HG02943 (cell line): ENCODE measurements around the gene TSPAN9.

Experiments used
- ATAC-seq: cut with Tn5 transposase; IDR thresholded peaks from one replicate; pipeline ENCODE4 v1.9.1; 2021; ENCODE audit warnings: mild to moderate bottlenecking, low read depth, moderate library complexity; ENCODE audit not compliant: unreplicated experiment

Gene TSPAN9

DNA sequence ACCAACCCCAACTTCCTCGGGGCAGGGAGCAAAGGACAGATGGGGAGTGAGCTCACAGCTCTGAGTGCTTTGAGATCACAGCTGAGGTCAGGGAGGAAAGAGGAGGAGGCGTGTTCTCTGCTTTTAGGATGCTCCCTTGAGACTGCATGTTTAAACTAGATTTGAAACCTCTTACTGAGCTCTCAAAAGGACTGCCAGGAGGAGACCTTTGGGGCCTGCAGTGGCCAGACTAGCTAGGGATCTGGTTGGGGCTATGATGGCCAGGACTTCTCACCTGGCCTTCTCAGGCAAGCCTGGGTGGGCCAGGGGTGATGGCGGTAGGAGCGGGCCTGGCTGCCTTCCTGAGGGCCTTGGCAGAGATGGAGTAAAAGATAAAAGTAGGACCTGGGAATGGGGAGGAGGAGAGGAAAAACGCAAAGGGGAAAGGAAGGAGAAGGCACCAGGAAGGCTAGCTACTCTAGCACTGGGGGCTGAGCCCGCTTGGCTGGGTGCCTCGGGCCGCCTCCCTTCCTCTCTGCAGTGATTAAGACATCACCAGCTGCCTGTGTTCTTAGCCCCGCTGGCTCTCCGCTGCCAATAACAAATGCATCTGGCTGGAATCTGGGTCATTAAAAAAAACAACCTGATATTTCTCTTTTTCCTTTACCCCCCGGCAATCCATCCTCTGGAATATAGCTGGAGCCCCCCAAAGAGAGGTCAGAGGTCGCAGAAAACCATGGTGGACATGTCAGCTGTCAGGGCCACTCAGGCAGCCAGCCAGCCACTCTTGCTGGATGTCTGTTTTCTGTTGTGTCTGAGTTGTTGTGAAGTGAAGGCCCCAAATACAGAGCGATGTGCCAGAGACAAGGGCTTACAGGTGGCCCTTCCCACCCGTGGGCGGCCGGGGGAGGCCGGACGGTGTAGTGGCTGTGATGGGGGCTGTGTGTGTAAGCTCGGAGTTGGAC, 141.3 kb downstream of the TSPAN9 start:
- no peak for ATAC-seq

DNA sequence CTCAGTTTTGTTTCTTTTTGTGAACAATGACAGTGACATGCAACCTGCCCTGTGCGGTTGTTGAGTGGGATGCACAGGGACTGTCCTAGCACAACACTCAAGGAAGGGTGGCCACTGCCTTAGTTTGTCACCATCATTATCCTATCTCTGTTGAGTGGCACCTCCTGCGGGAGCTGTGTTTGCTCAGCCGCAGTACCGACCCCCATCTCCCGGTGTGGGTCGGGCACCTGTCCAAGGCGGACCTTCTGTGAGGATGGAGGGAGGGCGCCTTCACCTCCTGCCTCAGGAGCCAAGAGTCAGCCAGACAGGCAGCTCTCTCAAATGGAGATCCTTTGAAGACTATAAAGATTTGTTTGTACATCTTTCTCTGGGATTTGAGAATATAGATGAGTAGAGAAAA, 142.1 kb downstream of the TSPAN9 start:
- no peak for ATAC-seq

DNA sequence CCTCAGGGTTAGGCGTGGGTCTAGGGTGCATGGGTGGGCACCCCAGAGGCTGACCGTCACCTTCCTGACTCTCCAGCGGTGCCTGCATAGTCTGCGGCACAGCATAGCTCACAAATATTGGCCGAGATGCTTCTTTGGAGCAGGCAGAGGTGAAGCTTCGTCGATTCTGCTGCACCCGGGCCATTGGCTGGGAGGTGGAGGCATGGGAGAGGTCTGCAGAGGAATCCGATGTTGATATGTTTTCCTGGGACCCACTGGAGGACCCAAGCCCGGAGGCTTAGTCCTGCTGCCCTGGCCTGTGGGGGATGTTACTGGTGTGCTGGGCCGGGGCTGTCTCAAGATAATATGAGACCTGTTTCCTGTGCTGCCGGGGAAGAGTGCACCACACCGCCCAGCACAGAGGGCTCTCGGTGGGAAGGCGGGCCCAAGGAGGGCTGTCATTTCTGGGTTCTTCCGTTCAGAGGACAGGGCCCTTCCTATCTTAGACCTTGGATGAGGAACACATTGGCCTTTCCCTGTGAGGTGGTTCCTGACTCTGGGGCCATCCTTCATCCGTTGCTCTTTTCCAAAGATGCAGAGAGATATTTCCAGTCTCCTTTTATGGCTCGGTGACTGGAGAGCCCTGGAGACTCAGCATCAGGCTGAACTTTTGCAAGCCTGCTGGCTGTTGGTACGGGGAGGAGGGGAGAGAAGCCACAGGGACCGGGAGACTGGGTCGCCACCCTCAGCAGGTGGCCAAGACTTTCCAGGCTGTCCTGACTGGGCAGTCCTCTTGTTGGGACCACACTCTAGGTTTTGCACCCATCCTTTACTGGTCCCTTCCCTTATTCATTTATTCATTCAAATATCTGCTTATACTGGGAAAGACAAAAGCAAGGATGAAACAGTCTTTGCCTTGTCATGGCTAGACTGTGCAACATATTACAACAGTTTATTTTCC, 143.5 kb downstream of the TSPAN9 start:
- ATAC-seq, result no peak

DNA sequence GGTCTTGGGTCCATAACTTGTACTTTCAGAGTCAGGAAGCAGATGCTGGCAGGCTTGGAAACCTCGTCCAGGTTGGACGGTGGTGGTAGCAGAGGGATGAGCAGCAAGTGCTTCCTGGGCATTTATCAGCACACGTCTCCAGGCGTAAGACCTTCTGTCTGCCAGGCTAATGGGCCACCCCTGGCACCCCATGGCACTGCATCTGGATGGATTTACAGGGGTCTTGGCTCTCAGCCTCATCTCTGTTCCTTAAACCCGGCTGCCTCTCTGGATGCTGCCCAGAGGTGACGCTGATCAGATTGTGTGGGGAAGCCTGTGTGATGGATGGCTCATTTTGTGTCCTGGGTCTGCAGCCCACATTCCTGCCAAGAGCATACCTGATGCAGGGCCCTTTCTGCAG, 145.1 kb downstream of the TSPAN9 start:
- ATAC-seq, result no peak

DNA sequence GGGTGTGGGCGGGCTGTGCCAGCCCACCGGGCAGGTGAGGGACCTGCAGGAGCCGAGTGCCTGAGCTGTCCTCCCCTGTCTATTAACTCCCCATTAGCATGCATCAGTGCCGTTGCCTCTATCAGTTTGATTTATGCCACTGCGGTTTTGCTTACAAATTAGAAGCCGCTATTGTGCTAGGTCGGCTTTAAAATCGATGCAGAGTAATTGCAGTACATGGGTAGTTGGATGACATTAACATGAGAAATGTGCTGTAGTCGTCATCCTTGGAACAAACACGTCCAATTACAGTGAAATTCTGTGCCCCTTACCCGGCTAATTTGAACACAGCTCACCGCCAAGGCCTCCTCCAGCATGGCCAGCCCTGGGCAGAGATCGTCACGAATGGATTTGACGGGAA, 145.8 kb downstream of the TSPAN9 start:
- ATAC-seq, result no peak

DNA sequence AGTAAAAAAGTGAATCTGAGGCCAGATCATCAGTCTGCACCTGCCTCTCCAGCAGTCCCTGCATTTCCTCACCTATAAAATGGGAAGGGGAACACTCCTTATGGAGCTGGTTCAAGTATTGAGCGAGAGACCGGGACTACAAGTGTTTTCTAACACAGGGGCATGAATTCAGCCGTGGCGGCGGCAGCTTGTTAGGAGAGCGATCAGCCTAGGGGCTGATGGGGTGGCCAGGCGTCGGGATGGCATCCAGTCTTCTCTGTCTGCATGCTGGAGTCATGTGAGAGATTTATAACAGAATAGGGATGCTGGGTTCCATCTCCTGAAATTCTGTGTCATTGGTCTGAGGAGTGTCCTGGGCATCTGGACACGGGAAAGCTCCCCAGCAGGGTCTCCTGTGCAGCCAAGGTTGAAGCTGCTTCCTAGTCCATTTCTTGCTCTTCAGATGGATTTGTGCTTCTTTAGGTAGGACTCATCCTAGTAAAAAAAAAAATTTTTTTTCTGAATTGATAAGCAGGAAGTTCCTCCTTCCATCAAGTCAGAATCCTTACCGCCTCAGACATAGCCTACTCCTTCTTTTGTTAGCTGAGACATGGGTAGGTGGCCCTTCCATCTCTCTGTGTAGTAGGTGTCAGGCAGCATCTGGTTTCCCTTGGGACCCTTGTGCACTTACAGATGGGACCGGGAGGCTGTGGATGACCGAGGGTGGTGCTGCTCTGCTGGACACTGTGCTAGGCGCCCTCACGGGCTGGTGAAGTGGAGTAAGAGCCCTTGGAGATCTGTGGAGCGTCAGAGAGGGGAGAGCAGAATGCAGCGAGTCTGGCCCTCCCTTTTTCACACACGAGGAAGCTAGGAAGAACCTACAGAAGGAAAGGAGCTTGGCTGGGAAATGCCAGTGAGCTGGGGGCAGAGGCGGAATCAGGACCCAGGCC, 146.7 kb downstream of the TSPAN9 start:
- no peak for ATAC-seq

DNA sequence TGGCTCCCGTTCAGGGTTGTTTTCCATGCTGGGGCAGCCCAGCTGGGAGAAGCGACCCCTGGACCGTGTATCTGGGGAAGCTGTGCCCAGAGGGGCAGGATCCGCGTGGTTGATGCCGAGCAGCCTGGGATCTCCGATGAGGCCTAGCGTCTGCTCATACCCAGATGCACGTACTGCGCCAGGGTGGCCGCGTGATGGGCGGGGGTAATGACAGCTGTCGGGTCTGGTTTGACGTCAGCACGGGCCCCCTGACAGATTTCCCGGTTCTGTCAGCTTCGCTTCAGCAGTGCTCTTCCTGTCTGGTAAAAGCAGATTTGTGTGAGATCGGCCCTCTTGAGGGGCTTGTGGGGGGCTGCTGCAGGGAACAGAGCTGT, 147.3 kb downstream of the TSPAN9 start:
- no peak for ATAC-seq

DNA sequence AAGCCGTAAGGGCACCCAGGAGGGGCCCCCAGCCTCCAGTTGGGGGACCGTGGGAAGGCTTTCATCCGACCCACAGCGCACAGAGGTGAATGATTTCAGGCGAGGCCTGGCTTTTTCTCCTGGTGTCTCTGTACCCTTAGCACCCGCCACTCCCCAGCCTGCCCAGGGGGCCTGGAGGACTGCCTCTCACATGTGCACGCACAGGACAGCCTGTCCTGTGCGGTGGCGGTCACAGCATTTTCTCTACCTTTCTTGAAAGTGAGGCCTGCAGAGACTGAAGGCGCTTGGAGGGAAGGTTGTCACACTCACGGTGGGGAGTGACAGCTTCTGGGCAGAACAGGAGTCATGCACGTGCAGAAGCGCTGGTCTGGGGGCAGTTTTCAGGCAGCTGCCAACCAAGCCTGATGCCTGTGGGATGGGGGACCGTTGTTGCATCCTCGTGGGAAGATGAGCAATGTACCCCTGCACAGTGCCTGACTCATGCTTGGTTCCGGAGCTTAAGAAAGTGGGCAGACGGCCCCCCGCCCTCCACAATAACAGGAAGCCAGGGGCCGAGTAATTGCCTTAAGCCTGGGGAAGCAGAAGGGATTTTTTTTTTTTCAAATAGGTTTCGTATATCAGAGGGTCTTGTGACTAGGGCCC, 148.1 kb downstream of the TSPAN9 start:
- no peak for ATAC-seq

DNA sequence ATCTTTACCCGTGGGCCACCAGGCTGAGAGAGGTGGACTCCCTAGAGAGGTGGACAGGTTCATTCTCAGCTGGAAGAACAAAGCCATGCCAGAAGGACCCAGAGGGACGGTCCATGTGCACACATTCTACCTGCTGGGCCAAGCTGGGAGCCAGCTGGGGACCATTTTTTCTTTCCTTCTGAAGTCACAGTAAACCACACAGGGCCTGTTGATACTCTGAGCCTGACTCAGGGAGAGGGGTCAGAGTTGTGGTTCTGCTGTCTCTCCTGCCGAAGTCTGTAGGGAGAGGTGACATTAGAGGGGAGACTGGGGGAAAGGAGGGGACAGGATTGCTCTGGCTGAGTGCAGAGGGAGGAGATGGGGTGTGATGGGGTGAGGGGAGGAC, 148.6 kb downstream of the TSPAN9 start:
- ATAC-seq, result no peak

DNA sequence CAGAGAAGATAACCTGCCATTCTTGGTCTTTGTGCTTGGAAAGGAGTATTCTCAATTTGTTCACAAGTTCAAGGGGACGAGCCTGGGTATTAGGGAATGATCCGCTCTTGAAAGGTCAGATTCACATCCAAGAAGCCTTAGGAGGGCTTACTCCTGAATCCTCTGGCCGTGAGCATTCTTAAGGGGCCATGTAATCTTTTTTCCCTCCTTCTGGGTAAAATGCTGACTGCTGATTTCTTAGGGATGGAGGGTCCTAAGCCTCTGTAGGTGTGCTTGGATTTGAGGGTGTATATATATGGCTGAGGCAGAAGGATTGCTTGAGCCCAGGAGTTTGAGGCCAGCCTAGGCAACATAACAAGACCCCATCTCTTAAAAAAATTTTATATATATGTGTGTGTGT, 149.1 kb downstream of the TSPAN9 start:
- no peak for ATAC-seq

DNA sequence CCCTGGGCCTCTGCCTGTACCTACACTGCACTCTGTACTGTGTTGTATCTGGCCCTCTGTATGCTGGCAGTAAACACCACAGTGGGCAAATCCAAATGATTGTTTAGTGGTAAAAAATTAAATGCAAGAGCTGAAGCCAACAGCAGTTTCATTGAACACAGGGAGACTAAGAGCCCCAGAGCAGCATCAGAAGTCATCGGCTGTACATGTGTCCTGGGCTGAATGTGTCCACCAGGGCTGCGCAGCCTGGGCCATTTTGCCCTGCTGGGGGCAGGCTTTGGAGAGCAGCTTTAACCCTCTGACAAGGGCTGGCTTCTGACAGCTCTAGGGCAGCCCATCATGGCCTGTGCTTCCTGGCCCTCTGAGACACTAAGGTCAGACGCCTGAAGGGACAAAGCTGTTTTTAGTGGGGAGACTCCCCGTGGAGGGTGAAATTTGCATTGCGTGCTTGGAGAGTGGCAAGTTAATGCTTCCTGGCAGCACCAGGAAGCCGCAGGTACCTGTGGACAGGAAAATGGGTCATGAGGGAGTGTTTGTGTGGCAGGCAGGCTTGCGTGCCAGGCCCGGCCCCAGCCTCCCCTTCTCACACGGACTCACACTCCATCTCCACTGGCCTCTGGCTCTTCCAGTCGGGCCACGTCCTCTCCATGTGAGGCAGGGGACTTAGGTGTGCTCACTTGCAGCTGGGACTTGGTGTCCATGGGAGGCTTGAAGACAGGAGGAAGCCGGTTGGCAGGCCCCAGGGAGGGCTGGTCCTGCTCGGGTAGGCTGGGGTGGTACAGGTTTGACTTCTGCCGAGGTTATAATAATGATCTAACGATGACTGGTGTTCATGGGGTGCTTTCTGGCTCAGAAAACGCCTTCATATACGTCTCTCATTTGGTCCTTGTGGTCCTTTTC, 150.1 kb downstream of the TSPAN9 start:
- ATAC-seq, result no peak

DNA sequence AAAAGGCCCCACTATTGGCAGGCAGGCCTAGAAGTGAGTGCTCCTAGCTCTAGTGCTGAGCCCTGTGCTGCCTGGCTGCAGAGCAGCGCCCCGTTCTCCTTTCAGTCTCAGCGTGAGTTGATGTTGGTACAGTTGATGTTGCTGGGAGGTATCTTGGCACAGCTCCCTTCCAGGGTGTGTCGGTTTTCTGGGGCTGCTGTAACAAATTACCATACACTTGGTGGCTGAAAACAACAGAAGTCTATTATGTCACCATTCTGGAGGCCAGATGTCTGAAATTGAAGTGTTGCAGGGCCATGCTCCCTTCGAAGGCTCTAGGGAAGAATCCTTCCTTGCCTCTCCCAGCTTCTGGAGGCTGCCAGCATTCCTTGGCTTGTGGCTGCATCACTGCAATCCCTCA, 151.4 kb downstream of the TSPAN9 start:
- ATAC-seq, result no peak

DNA sequence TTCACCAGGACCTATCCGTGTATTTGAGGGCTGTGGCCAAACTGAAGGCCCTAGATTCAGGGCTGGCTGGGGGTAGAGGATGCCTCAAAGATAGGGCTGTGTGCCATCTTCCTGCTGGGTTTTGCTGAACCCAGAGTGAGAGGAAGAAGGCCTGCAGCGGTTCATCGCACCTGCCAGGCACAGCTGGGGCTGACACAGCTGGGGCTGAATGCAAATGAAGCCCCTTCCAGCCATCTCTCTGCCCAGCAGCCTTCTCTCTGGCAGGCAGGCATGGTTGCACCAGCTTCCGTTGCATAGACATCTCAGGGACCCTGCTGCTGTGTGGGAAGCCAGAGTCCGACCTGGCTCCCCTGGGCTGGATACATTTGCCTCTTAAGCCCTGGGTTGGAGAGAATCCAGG, 152.4 kb downstream of the TSPAN9 start:
- no peak for ATAC-seq

DNA sequence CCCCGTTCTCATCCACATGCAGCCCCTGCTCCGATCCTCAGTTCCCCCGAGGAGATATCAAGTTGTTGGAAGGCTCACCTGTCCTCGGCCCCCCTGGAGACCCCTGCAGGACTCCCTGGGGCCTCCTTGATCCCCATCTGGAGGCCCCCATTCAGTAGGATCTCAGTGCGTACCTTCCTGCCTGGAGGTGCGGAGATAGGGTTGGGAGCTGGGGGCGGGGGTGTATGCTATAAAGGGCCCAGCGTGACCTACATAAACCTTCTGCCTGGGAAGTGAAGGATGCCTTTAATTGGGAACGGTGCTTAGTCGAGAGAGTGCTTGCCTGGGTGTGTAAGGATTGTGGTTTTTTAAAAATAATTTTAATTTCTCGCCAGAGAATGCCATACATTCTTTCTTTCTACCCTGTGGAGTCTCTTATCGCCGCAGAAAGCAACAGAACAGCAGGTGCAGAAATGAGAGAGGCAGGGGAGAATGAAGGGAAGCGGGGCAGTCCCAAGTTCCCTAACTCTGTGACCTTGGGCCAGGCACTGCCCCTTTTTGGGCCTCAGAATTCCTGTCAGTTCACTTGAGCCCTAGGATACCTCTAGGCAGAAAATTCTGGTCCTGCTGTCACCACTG, 153.7 kb downstream of the TSPAN9 start:
- ATAC-seq, result no peak

DNA sequence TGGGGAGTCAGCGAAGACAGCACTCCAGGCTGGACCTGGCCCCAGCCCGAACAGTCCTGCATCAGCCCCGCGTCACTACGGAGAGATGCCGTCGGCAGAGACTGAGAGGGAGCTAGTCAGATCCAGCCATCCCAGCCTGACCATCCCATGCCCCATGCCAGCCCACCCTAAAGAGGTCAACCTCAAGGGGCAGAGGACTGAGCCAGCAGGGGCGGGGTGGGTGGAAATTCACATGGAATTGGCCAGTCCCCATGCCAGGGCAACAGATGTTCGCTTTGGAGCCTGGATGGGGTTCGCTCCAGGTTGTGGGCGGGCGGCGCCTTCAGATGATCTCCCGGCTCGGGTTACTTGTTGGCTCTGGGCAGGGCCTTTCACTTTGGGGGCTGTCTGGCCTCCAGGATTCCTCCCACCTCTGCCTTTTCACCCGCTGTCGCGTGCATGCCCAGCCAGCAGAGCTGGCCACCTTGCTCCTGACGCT, 154.3 kb downstream of the TSPAN9 start:
- ATAC-seq, result no peak

DNA sequence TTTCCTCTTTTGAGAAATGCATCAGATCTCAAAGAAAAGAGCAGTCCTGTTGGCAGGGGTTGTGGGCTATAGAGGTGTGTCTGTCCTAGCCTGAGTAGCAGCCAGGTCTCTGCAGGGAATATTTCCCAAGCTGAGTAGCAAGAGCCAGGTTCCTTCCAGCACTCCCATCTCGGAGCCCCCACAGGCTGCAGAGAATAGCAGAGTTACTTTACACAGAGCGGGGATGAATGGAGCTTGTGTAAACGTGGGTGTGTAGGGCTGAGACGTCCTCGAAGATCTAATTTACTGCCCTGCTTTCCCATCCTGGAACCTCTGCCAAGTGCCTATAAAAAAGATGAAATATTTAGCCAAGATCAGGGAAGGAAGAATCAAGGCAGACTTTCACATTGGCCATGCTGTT, 156.6 kb downstream of the TSPAN9 start:
- ATAC-seq, result no peak

DNA sequence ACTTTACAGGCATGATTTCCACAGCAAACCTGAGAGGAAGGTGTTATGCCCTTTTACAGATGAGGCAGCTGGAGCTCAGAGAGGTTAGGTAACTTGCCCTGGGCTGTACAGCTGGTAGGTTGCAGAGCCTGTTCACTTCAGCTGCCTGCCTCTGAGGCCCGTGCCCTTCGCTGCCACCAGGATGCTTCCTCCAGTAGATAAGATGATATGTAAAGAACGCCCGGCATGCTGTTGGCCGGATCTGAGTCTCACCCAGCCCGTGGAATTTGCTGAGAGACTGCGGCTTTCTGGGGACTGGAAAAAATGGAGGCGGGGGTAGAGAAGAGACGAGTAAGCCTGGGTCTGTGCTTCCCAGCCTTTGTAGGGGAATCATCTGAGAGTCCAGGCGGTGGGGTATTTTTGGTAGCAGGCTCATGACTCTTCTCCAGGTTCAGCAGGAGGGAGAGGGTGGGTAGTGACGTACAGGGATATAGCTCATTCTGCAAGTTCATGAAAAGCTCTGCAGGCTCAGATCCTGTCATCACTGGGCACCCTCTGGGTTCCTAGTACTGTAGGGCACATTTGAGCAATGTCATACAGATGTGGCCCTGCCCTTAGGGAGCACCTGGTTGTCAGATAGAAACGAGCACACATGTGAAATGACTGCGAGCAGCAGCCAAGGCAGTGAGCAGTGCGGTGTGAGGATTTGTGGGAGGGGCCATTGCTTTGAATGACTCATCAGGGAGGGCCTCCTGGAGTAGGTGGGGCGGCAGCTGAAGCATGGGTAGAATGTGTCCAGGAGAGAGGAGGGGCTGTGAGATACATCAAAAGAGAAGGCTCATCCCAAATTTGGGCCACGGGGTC, 159.4 kb downstream of the TSPAN9 start:
- no peak for ATAC-seq
